GM10248 (cell line): Measurements from ENCODE around the gene MRPL37.

Experiments
- CTCF ChIA-PET: fragments of 300-600 bp; sonication (Branson Sonifier 250); formaldehyde crosslinking; extraction: SDS; loops from one replicate; lab custom pipeline; 2021; ENCODE audit warnings: antibody characterized with exemption; lab: Yijun Ruan, JAX
- POLR2A ChIA-PET: fragments of 350-650 bp; sonication (Branson Sonifier 250); formaldehyde crosslinking; extraction: SDS; loops from one replicate; lab custom pipeline; 2020; ENCODE audit warnings: antibody characterized with exemption; lab: Yijun Ruan, JAX
- DNase-seq: peaks from one replicate; pipeline ENCODE4 v3.0.0; 2012; ENCODE audit errors: extremely low spot score
- TF ChIP-seq, protein P1 (sequence below): IDR thresholded peaks from 2 replicates; pipeline ENCODE4 v1.5.1; 2012; ENCODE audit warnings: mild to moderate bottlenecking, low read depth; ENCODE audit errors: extremely low read depth, missing control alignments, control extremely low read depth

MRPL37 gene

DNA sequence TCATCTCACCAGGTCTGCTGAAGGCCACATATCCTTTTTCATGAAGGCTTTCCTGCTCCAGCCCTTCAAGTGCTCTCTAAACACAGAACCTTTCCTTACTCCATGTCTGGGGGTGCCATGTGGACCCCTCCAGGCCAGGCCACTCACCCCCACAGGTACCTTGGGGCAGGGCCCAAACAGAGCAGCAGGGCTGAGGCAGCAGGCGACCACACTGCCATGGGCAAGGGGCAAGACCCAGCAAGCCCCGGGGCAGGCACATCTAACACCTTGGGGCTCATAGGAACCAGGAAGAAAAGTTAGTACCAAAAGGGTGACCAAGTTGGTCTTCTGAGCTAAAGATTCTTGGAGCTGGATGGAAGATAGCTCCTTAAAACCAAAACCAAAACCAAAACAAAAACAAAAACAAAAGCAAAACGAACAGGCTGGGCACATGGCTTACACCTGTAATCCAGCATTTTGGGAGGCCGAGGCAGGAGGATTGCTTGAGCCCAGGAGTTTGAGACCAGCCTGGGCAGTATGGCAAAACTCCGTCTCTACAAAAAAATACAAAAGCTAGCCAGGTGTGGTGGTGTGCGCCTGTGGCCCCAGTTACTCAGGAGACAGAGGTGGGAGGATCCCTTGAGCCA, 63.7 kb downstream of the MRPL37 start:
- ChIA-PET POLR2A (no interaction called here), CTCF (interaction anchor here (1.3 kb wide), 1 partner anchor 11 kb away, joined by 6 read pairs; no protein-coding TSS in a partner anchor)
- DNase-seq, result no peak
- TF ChIP-seq, protein P1, sequence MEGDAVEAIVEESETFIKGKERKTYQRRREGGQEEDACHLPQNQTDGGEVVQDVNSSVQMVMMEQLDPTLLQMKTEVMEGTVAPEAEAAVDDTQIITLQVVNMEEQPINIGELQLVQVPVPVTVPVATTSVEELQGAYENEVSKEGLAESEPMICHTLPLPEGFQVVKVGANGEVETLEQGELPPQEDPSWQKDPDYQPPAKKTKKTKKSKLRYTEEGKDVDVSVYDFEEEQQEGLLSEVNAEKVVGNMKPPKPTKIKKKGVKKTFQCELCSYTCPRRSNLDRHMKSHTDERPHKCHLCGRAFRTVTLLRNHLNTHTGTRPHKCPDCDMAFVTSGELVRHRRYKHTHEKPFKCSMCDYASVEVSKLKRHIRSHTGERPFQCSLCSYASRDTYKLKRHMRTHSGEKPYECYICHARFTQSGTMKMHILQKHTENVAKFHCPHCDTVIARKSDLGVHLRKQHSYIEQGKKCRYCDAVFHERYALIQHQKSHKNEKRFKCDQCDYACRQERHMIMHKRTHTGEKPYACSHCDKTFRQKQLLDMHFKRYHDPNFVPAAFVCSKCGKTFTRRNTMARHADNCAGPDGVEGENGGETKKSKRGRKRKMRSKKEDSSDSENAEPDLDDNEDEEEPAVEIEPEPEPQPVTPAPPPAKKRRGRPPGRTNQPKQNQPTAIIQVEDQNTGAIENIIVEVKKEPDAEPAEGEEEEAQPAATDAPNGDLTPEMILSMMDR, result no peak

DNA sequence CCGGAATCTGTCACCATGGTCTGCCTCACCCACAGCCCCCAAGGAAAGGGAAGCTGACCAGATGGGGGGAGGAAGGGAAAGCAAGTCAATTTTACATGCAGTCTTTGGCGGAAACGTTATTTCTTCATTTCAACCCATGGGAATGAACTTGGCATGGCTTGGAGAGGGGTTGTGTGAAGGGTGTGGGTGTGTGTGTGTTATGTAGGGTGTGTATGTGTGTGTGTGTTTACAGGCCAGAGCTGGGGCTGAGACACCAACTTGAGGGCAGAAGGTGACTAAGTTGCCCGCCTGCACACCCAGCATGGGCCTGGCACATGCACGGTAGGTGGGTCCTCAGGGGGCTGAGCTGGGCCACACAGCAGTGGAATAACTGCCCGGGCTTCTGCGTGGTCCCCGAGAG, 65.2 kb downstream of the MRPL37 start:
- DNase-seq, result no peak
- POLR2A ChIA-PET, result no interaction called here
- CTCF ChIA-PET, result interaction anchor here (0.8 to 1.5 kb wide), 3 partner anchors 11 to 118 kb away, joined by 3 to 6 read pairs (median 3); no protein-coding TSS in a partner anchor
- TF ChIP-seq, protein P1, result no peak

GRCh38 chr1:54265659-54266058, 65.7 kb downstream of the MRPL37 start:
- no peak for DNase-seq
- TF ChIP-seq, protein P1, result no peak
- CTCF ChIA-PET, result interaction anchor here (1.5 kb wide), 1 partner anchor 118 kb away, joined by 3 read pairs; no protein-coding TSS in a partner anchor
- POLR2A ChIA-PET, result no interaction called here

DNA sequence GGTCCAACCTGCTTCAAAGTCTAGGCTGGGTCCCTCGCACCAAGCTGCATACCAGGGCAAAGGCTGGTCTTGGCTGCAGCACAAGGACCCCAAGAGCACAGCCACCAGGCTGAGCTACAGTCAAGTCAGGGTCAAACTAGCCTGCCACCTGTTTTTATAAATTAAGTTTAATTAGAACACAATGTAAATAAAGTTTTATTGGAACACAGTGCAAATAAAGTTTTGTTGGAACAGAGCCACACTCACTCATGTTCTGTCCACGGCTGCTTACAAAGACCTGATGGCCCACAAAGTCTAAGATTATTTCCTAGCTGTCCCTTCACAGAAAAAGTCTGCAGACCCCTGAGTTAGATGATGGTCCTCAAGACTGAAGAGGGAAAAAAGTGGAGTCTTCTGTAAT, 66.2 kb downstream of the MRPL37 start:
- no peak for DNase-seq
- POLR2A ChIA-PET, result no interaction called here
- CTCF ChIA-PET, result interaction anchor here (1.5 kb wide), 1 partner anchor 119 kb away, joined by 3 read pairs; no protein-coding TSS in a partner anchor
- TF ChIP-seq, protein P1, result no peak

- ChIA-PET CTCF (no interaction called here), POLR2A (no interaction called here)
- no peak for DNase-seq
- TF ChIP-seq, protein P1, result no peak
Measured at GRCh38 chr1:54266908-54267307, 66.9 kb downstream of the MRPL37 start.
